Epithelial cell of proximal tubule (primary cell): ENCODE measurements around the gene CRK. TPM values are rescaled to one million over a fixed set of nuclear protein-coding genes. Genes with fewer than 3 reads are reported as not detected.

Experiments
- DNase-seq: peaks from one replicate; pipeline ENCODE4 v3.0.0-alpha.2; 2011; ENCODE audit warnings: low read depth
- H3K4me3 ChIP-seq: 2 replicates; pipeline ENCODE4 v1.5.1; 2011; ENCODE audit warnings: low read depth, mild to moderate bottlenecking, low read length
- total RNA-seq: library from RNA; depleted of rRNA; stranded (reverse); fragments of >200 nt; gene quantifications from 2 replicates; pipeline ENCODE4 v1.2.3, GENCODE V29; 2015
- TF ChIP-seq, protein P1 (sequence below): conservative IDR thresholded peaks from 2 replicates; pipeline ENCODE4 v1.5.1; 2012; ENCODE audit warnings: low read depth, mild to moderate bottlenecking, low read length

Gene CRK
- total RNA-seq, 1 donor from 2014 or later, result 57.1 TPM

DNA sequence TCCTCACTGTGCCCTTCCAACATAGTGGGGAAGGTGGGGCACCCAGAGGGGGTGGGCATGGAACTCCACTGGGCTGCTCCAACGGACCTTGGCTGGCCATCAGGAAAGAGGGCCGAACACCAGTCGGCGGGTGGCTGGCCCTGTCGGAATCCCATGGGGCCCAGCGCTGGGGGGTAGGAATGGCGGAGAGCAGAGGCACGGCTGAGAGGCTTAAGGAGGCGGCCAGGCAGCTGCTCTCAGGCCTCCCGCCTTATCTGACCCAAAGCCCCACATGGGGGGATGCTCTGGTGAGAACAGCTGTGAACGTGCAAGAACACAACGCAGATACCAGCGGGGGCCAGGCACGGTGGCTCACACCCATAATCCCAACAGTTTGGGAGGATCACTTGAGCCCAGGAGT lies 40.8 kb upstream of the CRK start:
- TF ChIP-seq, protein P1, sequence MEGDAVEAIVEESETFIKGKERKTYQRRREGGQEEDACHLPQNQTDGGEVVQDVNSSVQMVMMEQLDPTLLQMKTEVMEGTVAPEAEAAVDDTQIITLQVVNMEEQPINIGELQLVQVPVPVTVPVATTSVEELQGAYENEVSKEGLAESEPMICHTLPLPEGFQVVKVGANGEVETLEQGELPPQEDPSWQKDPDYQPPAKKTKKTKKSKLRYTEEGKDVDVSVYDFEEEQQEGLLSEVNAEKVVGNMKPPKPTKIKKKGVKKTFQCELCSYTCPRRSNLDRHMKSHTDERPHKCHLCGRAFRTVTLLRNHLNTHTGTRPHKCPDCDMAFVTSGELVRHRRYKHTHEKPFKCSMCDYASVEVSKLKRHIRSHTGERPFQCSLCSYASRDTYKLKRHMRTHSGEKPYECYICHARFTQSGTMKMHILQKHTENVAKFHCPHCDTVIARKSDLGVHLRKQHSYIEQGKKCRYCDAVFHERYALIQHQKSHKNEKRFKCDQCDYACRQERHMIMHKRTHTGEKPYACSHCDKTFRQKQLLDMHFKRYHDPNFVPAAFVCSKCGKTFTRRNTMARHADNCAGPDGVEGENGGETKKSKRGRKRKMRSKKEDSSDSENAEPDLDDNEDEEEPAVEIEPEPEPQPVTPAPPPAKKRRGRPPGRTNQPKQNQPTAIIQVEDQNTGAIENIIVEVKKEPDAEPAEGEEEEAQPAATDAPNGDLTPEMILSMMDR, result no peak
- DNase-seq, result no peak
- H3K4me3 ChIP-seq, result no peak overlapping the region

DNA sequence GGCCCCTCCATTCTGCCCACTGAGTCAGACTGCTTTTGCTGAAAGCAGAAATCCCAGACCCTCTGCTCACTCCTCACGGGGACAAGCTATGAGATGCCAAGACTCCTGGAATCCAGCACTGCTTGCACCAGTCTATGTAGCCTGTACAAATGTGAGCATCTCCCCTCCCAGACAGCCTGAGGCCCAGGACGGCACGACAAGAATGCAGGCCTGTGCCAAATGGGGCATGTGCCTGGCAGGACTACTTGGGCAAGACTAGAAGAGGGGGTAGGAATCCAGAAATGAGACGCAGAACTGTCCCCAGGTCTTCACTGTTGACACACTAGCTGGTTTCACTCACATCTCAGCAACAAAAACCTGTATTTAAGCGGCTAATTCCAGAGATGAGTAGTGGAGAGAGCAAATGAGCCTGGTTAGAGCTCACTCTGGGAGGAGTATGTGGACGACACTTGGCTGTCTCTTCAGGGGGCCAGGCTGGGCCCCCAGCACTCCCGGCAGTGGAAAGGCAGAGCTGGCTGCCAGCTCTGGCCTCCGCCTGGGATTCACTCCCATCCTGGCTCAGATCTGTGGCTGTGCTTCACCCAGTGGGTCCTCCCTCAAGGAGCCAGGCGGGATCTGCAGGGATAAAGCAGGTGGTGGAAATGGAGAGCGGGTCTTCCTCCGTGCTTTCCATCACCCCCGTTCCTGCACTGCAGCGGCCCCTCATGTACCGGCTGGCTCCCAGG lies 39.4 kb upstream of the CRK start:
- H3K4me3 ChIP-seq, result no peak overlapping the region
- TF ChIP-seq, protein P1, result no peak
- no peak for DNase-seq

DNA sequence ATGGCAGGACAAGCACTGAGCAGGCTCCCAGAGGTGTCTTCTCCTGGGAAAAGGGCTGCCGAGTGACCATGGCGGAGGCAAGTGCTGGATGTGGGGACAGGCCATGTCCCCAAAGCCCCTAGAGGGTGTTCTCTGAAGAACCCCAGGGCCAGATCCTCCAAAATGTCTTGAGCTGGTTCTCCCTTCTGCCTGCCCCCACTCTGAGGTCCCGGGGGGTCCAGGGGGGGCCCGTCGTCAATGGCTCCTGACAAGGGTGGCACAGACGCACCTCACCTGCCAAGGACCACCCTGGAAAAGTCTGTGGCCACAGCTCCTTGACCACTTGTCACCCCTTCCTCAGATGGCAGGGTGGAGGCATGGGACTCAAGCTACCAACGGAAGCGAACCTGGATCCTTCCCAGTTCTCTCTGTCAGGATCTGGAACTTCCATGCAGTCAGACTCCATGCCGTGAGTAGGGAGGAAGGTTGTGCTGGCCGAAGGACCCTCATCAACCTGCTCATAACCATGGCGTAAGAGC lies 38.8 kb upstream of the CRK start:
- TF ChIP-seq, protein P1, result no peak
- no peak overlapping the region for H3K4me3 ChIP-seq
- DNase-seq, result no peak

DNA sequence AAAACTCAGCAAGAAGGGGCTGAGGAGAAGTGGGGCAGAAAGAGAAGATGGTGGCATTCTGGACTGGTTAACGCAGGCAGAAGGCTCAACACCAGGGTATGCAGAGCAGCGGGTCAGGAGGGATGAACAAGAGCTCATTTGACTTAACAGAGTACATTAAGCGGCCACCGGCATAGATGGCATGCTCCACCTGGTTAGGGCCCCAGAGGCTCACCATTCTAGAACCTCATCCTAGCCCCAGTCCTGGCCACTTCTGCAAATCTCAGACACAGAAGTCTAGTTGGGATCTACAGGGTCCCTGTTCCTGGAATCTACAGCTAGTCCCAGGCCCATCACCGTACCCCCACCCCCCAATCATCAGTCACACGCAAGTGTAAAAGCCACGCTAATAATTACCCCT lies 38.2 kb upstream of the CRK start:
- TF ChIP-seq, protein P1, result no peak
- H3K4me3 ChIP-seq, result no peak overlapping the region
- DNase-seq, result no peak

DNA sequence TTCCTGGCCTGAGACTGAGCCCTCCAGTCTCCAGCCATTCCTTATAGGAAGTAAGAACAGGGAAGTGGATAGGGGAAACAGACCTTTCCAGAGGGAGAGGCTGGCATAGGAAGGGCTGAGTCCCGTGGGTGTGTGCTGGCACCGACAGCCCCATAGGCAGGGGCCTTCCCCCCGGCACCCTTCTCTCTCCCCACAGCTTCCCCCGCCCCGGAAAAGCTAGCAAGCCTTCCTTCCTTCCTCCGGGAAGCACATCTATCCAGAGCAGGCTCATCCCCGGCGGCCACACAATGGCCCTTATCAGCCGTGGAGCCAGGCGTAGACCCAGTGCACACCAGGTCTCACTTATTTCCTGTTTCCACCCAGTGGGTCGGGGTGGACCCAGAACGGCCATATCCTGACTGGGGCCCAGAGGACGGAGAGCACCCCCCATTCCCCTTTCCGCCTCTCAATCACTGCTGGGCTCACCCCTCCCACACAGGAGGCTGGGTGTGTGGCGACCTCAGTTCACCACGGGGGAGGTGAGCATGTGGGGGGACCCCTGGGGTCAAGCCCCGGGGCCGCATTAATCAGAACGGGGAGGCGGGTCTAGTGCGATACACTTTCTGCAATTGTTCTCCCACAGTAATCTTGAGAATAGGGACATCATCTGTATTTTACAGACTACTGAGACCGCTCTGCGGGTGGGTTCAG lies 37.4 kb upstream of the CRK start:
- no peak for DNase-seq
- TF ChIP-seq, protein P1, result no peak
- H3K4me3 ChIP-seq, result no peak overlapping the region

DNA sequence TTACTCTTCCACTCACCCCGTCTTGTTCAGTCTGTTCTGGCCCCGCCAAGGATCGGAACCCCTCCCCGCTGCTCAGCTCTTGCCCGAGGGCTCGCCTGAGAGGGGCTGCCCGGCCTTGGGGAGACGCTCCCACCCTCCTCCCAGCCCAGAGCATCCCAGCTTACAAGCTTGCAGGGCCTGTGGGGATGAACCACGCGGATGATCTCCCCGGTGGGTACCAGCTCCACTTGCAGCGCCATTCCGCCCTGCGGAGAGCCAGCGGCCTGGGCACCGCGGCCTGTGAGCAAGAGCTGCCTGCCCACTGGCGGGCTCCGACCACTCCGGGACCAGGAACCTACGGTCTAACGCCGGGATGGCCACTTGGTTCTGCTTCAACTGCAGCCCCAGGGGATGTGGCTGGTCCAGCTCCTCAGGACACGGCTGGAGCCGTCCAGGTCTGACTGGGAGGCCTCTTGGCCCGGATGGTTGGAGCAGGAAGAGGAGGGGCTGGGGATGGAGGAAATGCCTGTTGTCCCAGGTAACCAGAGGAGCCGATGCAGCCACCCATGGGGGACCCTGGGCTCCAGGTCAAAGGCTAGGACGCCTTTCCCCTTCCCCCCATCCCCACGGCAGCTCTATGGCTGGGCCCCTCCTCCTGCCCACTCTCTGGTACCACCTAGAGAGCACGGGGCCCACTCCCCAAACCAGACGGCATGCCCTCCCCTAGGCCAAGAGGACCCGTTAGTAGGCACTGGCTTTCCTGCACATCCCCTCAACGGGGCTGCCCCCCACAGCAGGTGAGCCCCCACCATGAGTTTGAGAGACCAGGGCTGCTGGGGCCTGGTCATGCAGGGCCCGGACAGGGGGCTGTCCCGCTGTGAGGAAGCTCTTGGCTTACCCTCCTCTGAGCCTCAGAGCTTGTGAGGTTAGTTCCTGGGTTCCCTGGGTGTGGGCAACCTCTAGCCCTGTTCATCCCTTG lies 36.5 kb upstream of the CRK start, which contains the start of gene MYO1C:
TSS of gene MYO1C (minus strand) at position 438 of the 958 bp plus-strand sequence. CDS start at position 239, 199 bp downstream.
- TF ChIP-seq, protein P1, result no peak
- DNase-seq, result no peak
- peak within 1 kb of the TSS; percentile 60 for H3K4me3 ChIP-seq
